SK-N-DZ (cell line): ENCODE measurements around the gene CHRNA4.
"Not testable (repeated sequence)": the region's sequence is repeated elsewhere in the genome, so short reads cannot be mapped to it uniquely, and the experiment has no call there.

ENCODE experiments used
- DNase-seq: peaks from one replicate; pipeline ENCODE4 v3.0.0-alpha.2; 2015; ENCODE audit warnings: low spot score

The CHRNA4 gene

DNA sequence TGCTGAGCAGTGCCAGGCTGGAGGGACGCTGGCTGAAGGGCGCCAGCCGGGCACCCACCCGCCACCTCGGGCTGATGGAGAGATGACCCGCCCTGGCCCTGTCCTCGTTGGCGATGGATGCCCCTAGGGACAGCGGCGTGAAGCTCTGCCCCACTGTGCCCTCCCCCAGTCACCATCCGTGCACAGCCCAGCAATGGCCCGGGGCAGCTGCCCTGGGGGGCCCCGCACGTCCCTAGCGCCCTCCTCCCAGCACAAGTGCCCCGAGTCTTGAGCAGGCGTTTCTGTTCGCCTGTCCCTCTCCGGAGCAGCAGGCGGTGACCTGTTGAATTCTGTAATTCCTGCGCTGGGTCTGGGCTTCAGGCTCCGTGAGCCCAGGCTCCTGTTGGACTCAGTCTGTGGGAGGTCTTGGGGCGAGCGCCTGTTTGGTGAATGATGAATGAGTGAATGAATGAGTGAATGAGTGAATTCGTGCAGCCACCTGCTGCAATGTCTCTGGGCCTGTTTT, 36.8 kb upstream of the CHRNA4 start:
- DNase-seq = no peak

GRCh38 chr20:63397155-63397843, 36.1 kb upstream of the CHRNA4 start:
- no peak for DNase-seq

- DNase-seq = no peak
Observed at GRCh38 chr20:63396300-63396699, 35.2 kb upstream of the CHRNA4 start.

DNA sequence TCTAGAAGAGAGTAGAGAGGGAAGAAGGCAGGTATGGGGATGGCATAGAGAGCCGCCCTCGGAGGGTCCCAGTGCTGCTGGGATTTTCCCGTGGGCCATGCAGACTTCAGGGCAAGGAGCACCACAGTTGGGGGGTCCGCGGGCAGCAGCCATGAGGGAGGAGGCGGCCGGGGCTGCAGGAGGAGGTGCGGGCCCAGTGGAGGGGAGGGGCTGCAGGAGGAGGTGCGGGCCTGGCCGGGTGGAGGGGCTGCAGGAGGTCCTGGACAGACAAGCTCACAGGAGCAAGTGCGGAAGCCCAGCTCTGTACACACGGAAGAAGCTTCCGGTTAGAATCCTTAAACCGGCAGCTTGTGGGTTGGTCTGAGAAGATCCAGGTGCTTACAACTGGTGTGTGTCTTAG, 34.6 kb upstream of the CHRNA4 start:
- no peak for DNase-seq

GRCh38 chr20:63394920-63395455, 33.8 kb upstream of the CHRNA4 start:
- no peak for DNase-seq

GRCh38 chr20:63394069-63394919, 33.1 kb upstream of the CHRNA4 start:
- DNase-seq = no peak

DNA sequence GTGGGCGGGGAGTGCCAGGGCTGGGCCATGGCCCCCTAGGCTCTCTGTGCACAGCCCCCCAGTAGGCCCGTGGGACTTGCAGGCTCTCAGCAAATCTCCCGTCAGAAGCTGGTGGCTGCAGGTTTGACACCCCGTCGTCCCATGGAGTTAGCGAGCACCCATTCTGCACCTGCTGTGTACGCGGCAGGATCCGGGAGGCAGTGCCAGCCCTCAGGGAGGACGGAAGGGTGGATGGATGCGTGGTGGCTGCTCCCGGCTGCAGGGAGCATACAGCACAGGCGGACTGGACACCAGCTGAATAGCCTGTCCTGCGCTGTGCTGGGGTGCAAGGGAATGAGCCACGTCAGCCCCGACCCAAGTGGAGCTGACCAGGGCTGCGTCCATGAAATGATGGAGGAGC, 32.4 kb upstream of the CHRNA4 start:
- DNase-seq = no peak

GRCh38 chr20:63392465-63393365, 31.6 kb upstream of the CHRNA4 start:
- DNase-seq = no peak

GRCh38 chr20:63387917-63388316, 26.8 kb upstream of the CHRNA4 start:
- no peak for DNase-seq

- DNase-seq = no peak
Observed at GRCh38 chr20:63387393-63387792, 26.2 kb upstream of the CHRNA4 start.

GRCh38 chr20:63386491-63386890, 25.3 kb upstream of the CHRNA4 start:
- no peak for DNase-seq

GRCh38 chr20:63385819-63386218, 24.7 kb upstream of the CHRNA4 start:
- no peak for DNase-seq

DNA sequence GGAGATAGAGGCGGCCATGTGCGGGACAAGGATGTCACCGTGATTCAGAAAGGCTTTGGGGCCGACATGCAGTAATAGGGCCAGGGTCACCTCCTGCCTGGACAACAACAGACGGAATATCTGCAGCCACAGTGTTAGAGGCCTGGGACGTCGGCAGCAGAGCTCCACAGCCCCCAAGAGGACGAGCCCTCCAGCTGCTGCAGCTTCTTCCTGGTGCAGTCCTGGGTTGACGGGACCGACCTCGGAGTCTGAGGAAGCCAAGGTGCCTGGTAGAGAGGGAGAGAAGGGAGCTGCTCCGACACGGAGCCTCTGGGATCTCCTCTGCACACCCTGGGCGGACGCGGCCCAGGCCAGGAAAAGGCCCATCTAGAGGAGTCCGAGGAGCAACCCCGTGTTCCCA, 23.2 kb upstream of the CHRNA4 start:
- no peak for DNase-seq

GRCh38 chr20:63383556-63383955, 22.4 kb upstream of the CHRNA4 start:
- no peak for DNase-seq

- DNase-seq = no peak
Observed at GRCh38 chr20:63382551-63383300, 21.6 kb upstream of the CHRNA4 start.

- no peak for DNase-seq
Observed at GRCh38 chr20:63381781-63382431, 20.8 kb upstream of the CHRNA4 start.

GRCh38 chr20:63380346-63380870, 19.3 kb upstream of the CHRNA4 start:
- DNase-seq = no peak

GRCh38 chr20:63379872-63380271, 18.7 kb upstream of the CHRNA4 start:
- not testable (repeated sequence) for DNase-seq

GRCh38 chr20:63379296-63379695, 18.1 kb upstream of the CHRNA4 start:
- no peak for DNase-seq

DNA sequence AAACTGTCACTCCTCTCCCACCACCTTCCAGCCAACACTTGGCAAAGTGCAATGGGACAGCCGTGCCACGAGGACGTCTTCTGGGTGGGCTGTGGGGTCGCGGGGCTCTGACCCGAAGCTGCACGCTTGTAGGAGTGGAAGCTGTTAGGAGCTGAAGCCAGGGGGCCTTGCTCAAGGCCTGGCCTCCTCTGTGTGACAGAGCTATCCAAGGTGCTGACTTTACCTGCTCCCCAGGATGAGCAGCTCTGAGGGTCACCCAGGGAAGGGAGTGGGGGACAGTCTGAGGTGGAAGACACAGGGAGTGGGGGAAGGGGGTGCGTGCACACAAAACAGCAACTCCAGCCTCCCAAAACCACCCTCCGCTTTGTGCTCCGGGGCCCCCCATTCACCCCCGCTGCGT, 17.5 kb upstream of the CHRNA4 start:
- DNase-seq = no peak
